Effector memory CD8-positive, alpha-beta T cell (primary cell): ENCODE results near the gene S100P.
A peak's percentile ranks its signal among the peaks of the same experiment; 100 is the strongest.
"Not testable (repeated sequence)": the region's sequence is repeated elsewhere in the genome, so short reads cannot be mapped to it uniquely, and the experiment has no call there.

Experiments used
- ATAC-seq: fragments of 150-1000 bp; cut with Tn5 transposase; replicated peaks from 2 replicates; pipeline ENCODE4 v1.10.0; 2021; ENCODE audit warnings: mild to moderate bottlenecking, moderate library complexity
- DNase-seq, 3 experiments: peaks; one replicate each; pipeline ENCODE4 v3.0.0; 2021
- H3K27ac Mint-ChIP-seq, 2 donors: one replicate each; pipeline ENCODE4 v1.8.0; 2022; ENCODE audit warnings: mild to moderate bottlenecking in 2 of 2, mixed read lengths in 2 of 2, moderate library complexity in 2 of 2
- H3K27me3 Mint-ChIP-seq, 2 donors: one replicate each; pipeline ENCODE4 v1.8.0; 2022; ENCODE audit warnings: mixed read lengths in 2 of 2
- H3K36me3 Mint-ChIP-seq: one replicate; pipeline ENCODE4 v1.8.0; 2022; ENCODE audit warnings: mild to moderate bottlenecking, moderate library complexity, mixed read lengths; ENCODE audit not compliant: insufficient read depth
- H3K4me1 Mint-ChIP-seq, 2 donors: one replicate each; pipeline ENCODE4 v1.8.0; 2022; ENCODE audit warnings: low read depth in 2 of 2, mixed read lengths in 2 of 2
- H3K4me3 Mint-ChIP-seq, 2 donors: one replicate each; pipeline ENCODE4 v1.8.0; 2022; ENCODE audit warnings: mild to moderate bottlenecking in 2 of 2, mixed read lengths in 2 of 2, moderate library complexity in 2 of 2
- H3K9me3 Mint-ChIP-seq, 2 donors: one replicate each; pipeline ENCODE4 v1.8.0; 2022; ENCODE audit warnings: mixed read lengths in 2 of 2

Gene S100P

DNA sequence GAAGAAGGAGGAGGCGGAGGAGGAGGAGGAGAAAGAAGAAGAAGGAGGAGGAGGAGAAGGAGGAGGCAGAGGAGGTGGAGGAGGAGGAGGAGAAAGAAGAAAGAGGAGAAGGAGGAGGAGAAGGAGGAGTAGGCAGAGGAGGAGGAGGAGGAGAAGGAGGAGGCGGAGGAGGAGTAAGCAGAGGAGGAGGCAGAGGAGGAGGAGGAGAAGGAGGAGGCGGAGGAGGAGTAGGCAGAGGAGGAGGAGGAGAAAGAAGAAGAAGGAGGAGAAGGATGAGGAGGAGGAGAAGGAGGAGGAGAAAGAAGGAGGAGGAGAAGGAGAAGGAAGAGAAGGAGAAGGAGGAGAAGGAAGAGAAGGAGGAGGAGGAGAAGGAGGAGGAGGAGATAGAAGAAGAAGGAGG is 33.2 kb upstream of the S100P start:
- Mint-ChIP-seq H3K27ac (no peak overlapping the region), H3K27me3 (peaks cover 5 to 38% of the 10 kb centered on the region in 2 donors), H3K4me3 (no peak overlapping the region), H3K9me3 (no peaks in the 10 kb centered on the region), H3K4me1 (peaks cover 0 to 10% of the 10 kb centered on the region in 2 donors), H3K36me3 (peaks cover 3% of the 10 kb centered on the region)
- ATAC-seq (no peak), DNase-seq (no peak)

DNA sequence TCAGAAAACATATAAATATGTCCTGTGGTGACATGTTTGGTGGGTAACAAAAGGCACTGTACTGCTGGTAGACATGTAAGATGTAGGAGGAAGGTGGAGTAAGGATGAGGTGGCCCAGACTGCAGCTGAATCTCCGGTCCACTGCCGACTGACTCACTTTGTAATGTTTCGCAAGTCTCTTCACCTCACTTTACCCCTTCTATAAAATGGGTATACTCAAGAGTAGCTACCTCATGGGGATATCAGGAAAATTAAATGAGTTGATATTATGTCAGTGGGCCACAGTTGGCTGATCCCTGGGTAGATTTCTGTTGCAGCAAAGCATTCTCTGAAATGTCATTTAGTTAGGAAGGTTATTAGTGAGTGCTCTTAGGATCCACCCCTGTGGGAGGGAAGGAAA is 31.1 kb upstream of the S100P start:
- no peak for ATAC-seq
- H3K4me3 Mint-ChIP-seq: no peak overlapping the region
- H3K36me3 Mint-ChIP-seq: peaks cover 3% of the 10 kb centered on the region
- DNase-seq: no peak
- peaks cover 5 to 38% of the 10 kb centered on the region in 2 donors for H3K27me3 Mint-ChIP-seq
- no peak overlapping the region for H3K27ac Mint-ChIP-seq
- H3K9me3 Mint-ChIP-seq: no peaks in the 10 kb centered on the region
- peaks cover 0 to 10% of the 10 kb centered on the region in 2 donors for H3K4me1 Mint-ChIP-seq

DNA sequence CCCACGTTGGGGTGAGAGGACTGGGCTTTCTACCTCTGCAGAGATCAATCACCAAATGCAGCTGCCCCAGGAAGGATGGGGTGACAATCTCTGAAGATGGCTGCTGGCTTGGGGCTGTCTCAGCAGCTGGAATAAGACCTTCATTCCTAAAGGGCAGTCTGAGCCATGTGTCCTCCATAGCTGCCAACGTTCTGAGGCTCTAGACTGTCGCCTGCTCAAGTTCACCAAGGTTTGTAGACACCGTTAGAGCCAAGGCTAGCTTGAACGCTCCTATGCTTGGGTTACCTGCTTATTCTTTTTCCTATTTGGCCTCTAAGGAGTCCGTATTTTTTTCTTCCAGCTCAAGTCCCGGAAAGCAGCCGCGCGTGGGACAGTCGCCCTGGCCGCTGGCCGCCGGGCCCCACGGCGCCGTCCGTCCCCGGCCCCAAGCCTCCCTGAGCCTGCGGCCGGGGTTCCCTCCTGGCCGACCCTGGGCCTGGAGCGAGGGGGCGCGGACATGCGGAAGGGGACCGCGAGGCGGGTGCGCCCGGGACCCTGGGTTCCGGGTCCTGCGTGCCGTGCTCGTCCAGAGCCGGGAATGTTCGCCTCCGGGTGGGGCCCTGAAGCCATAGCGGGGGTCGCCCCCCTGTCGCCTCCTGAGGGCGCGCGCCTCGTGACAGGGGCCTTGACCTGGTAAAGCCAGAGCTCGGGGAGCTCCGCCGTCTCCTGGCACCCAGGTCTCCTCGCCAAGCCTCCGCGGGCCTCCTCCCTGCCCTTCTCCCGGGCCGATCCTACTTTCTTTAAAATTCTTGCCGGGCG is 29.9 kb upstream of the S100P start:
- H3K27me3 Mint-ChIP-seq: peaks cover 5 to 38% of the 10 kb centered on the region in 2 donors
- peak overlapping the region in 1 of 2 donors; percentile 4 for H3K4me3 Mint-ChIP-seq
- no peaks in the 10 kb centered on the region for H3K9me3 Mint-ChIP-seq
- no peak for DNase-seq
- ATAC-seq: peak; percentile 25
- peaks cover 0 to 5% of the 10 kb centered on the region in 2 donors for H3K4me1 Mint-ChIP-seq
- H3K27ac Mint-ChIP-seq: no peak overlapping the region
- peaks cover 3% of the 10 kb centered on the region for H3K36me3 Mint-ChIP-seq

DNA sequence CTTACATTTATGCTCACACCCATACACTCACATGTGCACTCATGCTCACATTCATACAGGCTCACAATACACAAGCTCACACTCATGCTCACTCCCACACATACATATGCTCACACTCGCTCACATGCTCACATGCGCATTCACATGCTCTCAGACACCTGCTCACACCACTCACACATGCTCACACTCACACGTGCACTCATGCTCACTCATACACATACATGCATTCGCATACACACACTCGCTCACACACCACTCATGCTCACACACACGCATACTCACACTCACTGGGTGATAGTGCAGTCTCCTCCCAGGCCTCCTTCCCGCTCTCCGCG is 28.4 kb upstream of the S100P start:
- no peak for ATAC-seq
- Mint-ChIP-seq H3K27me3 (peaks cover 5 to 32% of the 10 kb centered on the region in 2 donors), H3K36me3 (peaks cover 3% of the 10 kb centered on the region), H3K9me3 (no peaks in the 10 kb centered on the region), H3K4me1 (no peaks in the 10 kb centered on the region), H3K27ac (no peak overlapping the region), H3K4me3 (no peak overlapping the region)
- no peak for DNase-seq

DNA sequence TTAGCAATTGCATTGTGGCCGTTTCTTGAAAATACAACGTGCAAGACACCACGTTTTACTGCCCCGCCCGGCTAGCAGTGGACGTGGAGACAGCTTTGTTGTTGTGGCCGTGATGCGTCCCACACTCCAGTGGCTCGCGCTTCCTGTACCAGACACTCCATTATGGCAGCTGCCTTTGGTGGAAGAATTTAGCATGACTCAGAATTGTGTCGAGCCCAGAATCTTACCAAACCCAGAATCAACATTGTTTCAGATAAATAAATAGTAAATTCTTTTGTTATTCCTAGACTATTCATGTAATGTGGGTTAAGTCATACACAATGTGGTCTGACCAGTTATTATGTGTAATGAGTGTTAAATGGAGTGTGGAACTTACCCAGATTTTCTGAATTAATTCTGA is 25.3 kb upstream of the S100P start:
- Mint-ChIP-seq H3K27ac (no peak overlapping the region), H3K9me3 (no peaks in the 10 kb centered on the region), H3K36me3 (peaks cover 9% of the 10 kb centered on the region), H3K27me3 (peaks cover 0 to 2% of the 10 kb centered on the region in 2 donors), H3K4me1 (peaks cover 4 to 5% of the 10 kb centered on the region in 2 donors), H3K4me3 (no peak overlapping the region)
- ATAC-seq (no peak), DNase-seq (no peak)

DNA sequence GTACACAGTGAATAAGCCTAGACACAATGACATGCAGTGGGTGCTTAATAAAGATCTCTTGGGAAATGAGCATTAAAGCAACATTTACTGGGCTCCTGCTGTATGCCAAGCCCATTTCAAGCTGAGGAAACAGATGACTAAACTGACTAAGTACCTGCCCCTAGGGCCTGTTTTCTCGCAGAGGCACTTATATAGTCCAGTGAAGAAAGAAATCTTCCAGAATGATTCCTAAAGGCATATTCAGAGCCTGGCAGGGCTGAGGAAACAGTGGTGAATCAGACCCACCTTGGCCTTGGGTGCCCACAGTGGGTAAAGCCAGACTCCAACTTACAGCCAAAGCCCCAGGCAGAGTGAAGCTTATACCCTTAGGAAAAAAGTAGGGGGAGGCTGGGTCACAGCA is 22.0 kb upstream of the S100P start:
- H3K9me3 Mint-ChIP-seq: no peaks in the 10 kb centered on the region
- peaks cover 34% of the 10 kb centered on the region for H3K36me3 Mint-ChIP-seq
- H3K27ac Mint-ChIP-seq: no peak overlapping the region
- ATAC-seq: no peak
- peak overlapping the region in 1 of 2 donors; percentile 54 for H3K4me3 Mint-ChIP-seq
- no peaks in the 10 kb centered on the region for H3K27me3 Mint-ChIP-seq
- peaks cover 27 to 29% of the 10 kb centered on the region in 2 donors for H3K4me1 Mint-ChIP-seq
- no peak for DNase-seq

DNA sequence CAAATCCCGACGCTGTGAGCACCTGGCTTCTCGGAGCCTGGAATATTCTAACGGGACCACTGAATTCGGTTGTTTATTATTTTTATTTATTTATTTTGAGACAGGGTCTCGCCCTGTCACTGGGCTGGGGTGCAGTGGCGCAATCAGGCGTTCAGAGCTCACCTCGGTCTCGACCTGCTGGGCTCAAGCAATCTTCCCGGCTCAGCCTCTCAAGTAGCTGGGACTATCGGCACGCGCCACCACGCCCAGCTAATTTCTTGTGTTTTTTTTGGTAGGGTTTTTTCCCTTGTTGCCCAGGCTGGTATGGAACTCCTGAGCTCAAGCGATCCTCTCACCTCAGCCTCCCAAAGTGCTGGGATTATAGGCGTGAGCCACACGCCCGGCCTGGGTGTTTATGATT is 21.5 kb upstream of the S100P start:
- DNase-seq (no peak), ATAC-seq (no peak)
- no peaks in the 10 kb centered on the region for H3K27me3 Mint-ChIP-seq
- no peak overlapping the region for H3K4me3 Mint-ChIP-seq
- H3K9me3 Mint-ChIP-seq: no peaks in the 10 kb centered on the region
- H3K4me1 Mint-ChIP-seq: peaks cover 32 to 34% of the 10 kb centered on the region in 2 donors
- H3K36me3 Mint-ChIP-seq: peaks cover 38% of the 10 kb centered on the region
- H3K27ac Mint-ChIP-seq: no peak overlapping the region

DNA sequence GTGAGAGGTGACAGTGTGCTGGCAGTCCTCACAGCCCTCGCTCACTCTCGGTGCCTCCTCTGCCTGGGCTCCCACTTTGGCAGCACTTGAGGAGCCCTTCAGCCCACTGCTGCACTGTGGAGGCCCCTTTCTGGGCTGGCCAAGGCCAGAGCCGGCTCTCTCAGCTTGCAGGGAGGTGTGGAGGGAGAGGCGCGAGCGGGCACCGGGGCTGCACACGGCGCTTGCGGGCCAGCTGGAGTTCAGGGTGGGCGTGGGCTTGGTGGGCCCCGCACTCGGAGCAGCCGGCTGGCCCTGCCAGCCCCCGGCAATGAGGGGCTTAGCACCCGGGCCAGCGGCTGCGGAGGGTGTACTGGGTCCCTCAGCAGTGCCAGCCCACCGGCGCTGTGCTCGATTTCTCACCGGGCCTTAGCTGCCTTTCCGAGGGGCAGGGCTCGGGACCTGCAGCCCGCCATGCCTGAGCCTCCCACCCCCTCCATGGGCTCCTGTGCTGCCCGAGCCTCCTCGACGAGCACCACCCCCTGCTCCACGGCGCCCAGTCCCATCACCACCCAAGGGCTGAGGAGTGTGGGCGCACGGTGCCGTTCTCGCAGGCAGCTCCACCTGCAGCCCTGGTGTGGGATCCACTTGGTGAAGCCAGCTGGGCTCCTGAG is 21.0 kb upstream of the S100P start:
- H3K27me3 Mint-ChIP-seq, ATAC-seq, H3K9me3 Mint-ChIP-seq, DNase-seq: not testable (repeated sequence)
- Mint-ChIP-seq H3K27ac (peak overlapping the region in 1 of 2 donors; percentile 98), H3K4me3 (peak overlapping the region; percentile 72 to 83), H3K36me3 (peaks cover 38% of the 10 kb centered on the region), H3K4me1 (peaks cover 38% of the 10 kb centered on the region in 2 donors)

DNA sequence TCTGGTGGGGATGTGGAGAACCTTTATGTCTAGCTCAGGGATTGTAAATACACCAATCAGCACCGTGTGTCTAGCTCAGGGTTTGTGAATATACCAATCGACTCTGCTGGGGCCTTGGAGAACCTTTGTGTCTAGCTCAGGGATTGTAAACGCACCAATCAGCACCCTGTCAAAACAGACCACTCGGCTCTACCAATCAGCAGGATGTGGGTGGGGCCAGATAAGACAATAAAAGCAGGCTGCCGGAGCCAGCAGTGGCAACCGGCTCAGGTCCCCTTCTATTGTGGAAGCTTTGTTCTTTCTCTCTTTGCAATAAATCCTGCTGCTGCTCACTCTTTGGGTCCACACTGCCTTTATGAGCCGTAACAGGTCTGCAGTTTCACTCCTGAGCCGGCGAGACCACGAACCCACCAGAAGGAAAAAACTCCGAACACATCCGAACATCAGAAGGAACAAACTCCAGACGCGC is 20.5 kb upstream of the S100P start:
- H3K4me3 Mint-ChIP-seq: peak overlapping the region; percentile 72 to 83
- not testable (repeated sequence) for H3K9me3 Mint-ChIP-seq, H3K27me3 Mint-ChIP-seq
- peak in 1 of 3 experiments; percentile 29 for DNase-seq
- H3K27ac Mint-ChIP-seq: peak overlapping the region; percentile 61 to 98
- H3K36me3 Mint-ChIP-seq: peaks cover 38% of the 10 kb centered on the region
- peak; percentile 9 for ATAC-seq
- H3K4me1 Mint-ChIP-seq: peaks cover 38 to 40% of the 10 kb centered on the region in 2 donors

DNA sequence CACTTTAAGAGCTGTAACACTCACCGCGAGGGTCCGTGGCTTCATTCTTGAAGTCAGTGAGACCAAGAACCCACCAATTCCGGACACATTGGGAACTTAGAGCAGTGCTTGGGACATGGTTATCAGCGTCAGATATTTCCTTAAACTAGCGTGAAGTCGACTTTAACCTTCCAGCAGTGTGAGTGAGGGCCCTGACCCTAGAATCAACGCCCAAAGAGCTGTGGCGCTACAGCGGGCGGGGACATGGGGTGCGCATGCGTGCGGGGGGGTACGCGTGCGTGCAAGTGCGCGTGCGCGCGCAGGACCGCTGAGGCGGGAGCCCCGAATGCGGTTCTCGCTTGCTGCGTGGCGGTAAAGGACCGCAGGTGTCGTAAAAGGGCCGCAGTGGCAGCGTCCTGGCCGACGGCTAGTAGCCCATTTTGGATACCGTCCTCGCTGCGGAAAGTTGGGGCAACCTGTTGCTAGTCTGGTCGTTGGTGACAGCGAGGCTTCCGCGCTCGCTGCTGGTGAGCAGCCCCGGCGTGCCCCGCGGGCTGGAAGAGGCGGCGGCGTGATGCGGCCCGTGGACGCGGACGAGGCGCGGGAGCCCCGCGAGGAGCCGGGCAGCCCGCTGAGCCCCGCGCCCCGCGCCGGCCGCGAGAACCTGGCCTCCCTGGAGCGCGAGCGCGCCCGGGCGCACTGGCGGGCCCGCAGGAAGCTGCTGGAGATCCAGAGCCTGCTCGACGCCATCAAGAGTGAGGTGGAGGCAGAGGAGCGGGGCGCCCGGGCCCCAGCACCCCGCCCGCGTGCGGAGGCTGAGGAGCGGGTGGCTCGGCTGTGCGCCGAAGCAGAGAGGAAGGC is 19.8 kb upstream of the S100P start:
- H3K27me3 Mint-ChIP-seq: no peaks in the 10 kb centered on the region
- H3K36me3 Mint-ChIP-seq: peaks cover 38% of the 10 kb centered on the region
- ATAC-seq (peak; percentile 84), DNase-seq (peak; percentile 90 to 95 (median 93))
- H3K27ac Mint-ChIP-seq: peak overlapping the region; percentile 61 to 98
- peak overlapping the region; percentile 72 to 83 for H3K4me3 Mint-ChIP-seq
- peaks cover 42 to 45% of the 10 kb centered on the region in 2 donors for H3K4me1 Mint-ChIP-seq
- no peaks in the 10 kb centered on the region for H3K9me3 Mint-ChIP-seq

DNA sequence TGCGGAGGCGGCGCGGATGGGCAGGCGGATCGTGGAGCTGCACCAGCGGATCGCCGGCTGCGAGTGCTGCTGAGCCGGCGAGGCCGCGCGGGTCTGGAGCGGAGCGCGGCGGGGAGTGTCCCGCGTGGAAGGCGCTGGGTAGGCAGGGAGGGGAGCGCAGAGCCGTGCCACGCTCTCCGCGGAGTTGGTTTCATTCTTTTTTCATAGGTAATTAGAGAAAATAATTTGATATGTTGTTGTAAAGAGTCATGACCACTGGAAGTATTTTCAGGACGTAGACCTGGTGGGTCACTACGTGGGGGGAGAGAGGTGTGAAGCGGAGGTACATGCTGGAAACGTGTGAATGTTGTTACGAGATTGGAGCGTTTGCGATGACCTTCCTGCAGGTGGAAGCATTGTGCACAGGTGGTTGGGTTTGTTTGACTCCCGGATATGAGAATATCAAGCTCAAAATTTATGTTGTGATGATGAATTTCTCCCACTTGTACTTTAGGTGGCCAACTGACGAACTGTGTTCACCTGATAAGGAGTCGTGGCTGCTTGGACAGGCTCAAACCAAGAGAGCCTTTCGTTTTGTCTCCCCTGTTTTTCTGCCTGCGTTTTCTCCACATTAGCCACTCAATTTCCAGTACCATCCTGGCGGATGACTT is 19.1 kb upstream of the S100P start:
- Mint-ChIP-seq H3K4me1 (peaks cover 44 to 45% of the 10 kb centered on the region in 2 donors), H3K9me3 (no peaks in the 10 kb centered on the region), H3K27ac (peak overlapping the region; percentile 61 to 98), H3K36me3 (peaks cover 38% of the 10 kb centered on the region), H3K27me3 (no peaks in the 10 kb centered on the region), H3K4me3 (peak overlapping the region; percentile 72 to 83)
- DNase-seq: peak; percentile 52 to 68 (median 57)
- peak; percentile 42 for ATAC-seq

DNA sequence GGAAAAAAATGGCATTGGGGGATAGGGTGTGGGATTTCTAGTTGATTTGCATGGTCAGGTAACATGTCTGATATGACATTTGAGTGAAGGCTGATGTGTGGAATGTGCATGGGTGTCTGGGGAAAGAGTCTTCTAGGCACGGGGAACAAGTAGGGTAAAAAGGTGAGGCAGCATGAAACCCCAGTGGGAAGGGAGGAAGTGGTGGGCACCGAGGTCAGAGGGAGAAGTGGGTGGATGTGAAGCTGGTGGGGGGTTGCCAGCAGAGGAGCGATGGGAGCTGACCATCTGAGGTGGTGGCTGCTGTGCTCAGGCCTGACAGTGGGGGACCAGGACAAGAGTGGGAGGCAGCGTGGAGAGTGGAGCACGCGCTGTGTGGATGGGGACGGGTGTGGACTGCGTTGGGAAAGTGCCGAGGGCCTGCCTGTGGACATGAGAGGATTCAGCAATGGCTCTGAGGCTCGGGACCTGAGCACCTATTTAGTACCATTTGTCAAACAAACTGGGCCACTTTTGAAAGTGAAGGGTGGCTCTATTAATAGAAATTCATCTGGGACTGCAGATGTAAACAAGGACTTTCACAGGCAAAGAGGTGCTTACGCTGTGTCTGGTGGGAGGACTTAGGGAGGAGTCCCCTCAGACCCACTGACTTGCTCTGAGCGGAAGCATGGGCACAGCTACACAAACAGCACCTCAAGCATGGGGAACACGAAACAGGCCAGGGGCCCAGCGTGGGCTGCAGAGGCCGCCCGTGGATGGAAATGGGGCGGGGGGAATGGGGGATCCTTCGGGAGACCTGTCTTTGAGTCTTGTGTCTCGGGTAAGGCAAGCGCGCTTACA is 16.7 kb upstream of the S100P start:
- Mint-ChIP-seq H3K9me3 (no peaks in the 10 kb centered on the region), H3K4me1 (peaks cover 45 to 49% of the 10 kb centered on the region in 2 donors)

More for the DNA sequence above, 16.7 kb upstream of the S100P start:
- H3K4me3 Mint-ChIP-seq: peak overlapping the region; percentile 72 to 83
- H3K36me3 Mint-ChIP-seq: peaks cover 38% of the 10 kb centered on the region
- no peaks in the 10 kb centered on the region for H3K27me3 Mint-ChIP-seq
- H3K27ac Mint-ChIP-seq: peak overlapping the region; percentile 61 to 98
- DNase-seq: no peak
- ATAC-seq: no peak
